GM21717 (cell line): ENCODE measurements around the gene GLRA3.
"Not testable (repeated sequence)": the region's sequence is repeated elsewhere in the genome, so short reads cannot be mapped to it uniquely, and the experiment has no call there.

ENCODE experiments used
- ATAC-seq: cut with Tn5 transposase; IDR thresholded peaks from one replicate; pipeline ENCODE4 v1.9.1; 2021; ENCODE audit warnings: mild to moderate bottlenecking, moderate library complexity; ENCODE audit not compliant: unreplicated experiment

The GLRA3 gene

GRCh38 chr4:174813292-174813691, 15.8 kb downstream of the GLRA3 start:
- ATAC-seq: no peak

GRCh38 chr4:174810834-174811233, 18.2 kb downstream of the GLRA3 start:
- no peak for ATAC-seq

- no peak for ATAC-seq
Observed at GRCh38 chr4:174808836-174809235, 20.2 kb downstream of the GLRA3 start.

GRCh38 chr4:174808119-174808518, 20.9 kb downstream of the GLRA3 start:
- no peak for ATAC-seq

GRCh38 chr4:174805746-174806145, 23.3 kb downstream of the GLRA3 start:
- ATAC-seq: no peak

GRCh38 chr4:174794543-174795094, 34.4 kb downstream of the GLRA3 start:
- no peak for ATAC-seq

- no peak for ATAC-seq
Observed at GRCh38 chr4:174789657-174790056, 39.4 kb downstream of the GLRA3 start.

- ATAC-seq: not testable (repeated sequence)
Observed at GRCh38 chr4:174778274-174778986, 50.6 kb downstream of the GLRA3 start.

- ATAC-seq: no peak
Observed at GRCh38 chr4:174775366-174775765, 53.7 kb downstream of the GLRA3 start.

- ATAC-seq: peak; percentile 71
Observed at GRCh38 chr4:174764105-174764729, 64.8 kb downstream of the GLRA3 start.

GRCh38 chr4:174763454-174764104, 65.5 kb downstream of the GLRA3 start:
- ATAC-seq: peak; percentile 64

GRCh38 chr4:174761451-174761850, 67.6 kb downstream of the GLRA3 start:
- no peak for ATAC-seq

GRCh38 chr4:174757736-174758135, 71.3 kb downstream of the GLRA3 start:
- ATAC-seq: no peak

GRCh38 chr4:174753021-174753420, 76.0 kb downstream of the GLRA3 start:
- no peak for ATAC-seq

- ATAC-seq: no peak
Observed at GRCh38 chr4:174752026-174752425, 77.0 kb downstream of the GLRA3 start.

GRCh38 chr4:174749091-174749490, 80.0 kb downstream of the GLRA3 start:
- ATAC-seq: no peak

- ATAC-seq: no peak
Observed at GRCh38 chr4:174746710-174747109, 82.3 kb downstream of the GLRA3 start.

GRCh38 chr4:174742561-174742960, 86.5 kb downstream of the GLRA3 start:
- ATAC-seq: no peak

GRCh38 chr4:174739576-174739975, 89.5 kb downstream of the GLRA3 start:
- ATAC-seq: no peak

GRCh38 chr4:174734181-174734580, 94.9 kb downstream of the GLRA3 start:
- no peak for ATAC-seq

- no peak for ATAC-seq
Observed at GRCh38 chr4:174717828-174718227, 111.2 kb downstream of the GLRA3 start.
